GM12874 (cell line): ENCODE measurements around the gene NFIA.

Experiments
- CTCF ChIP-seq: IDR thresholded peaks from 2 replicates; pipeline ENCODE4 v1.5.1; 2011; ENCODE audit warnings: low read depth, mild to moderate bottlenecking, control low read depth, low read length, moderate library complexity; ENCODE audit not compliant: insufficient read depth

NFIA gene

DNA sequence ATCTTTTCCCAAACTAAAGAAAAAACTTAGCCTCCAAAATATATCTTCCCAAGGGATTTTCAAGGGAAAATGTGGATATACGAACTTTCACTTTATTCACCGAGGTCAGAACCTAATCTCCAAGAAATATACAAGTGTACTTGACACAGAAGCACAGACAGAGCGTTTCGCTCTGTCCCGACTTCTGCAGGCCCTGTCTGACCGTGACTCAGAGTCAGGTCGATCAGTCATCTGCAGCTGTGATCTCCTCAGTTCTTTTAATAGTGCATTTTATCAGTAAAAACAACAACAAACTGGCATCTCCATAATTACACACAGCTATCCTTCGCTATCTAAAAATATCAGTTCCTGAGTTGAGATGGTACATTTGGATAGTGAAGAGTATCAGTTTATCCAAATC is 416.0 kb downstream of the NFIA start:
- no peak for TF ChIP-seq CTCF

DNA sequence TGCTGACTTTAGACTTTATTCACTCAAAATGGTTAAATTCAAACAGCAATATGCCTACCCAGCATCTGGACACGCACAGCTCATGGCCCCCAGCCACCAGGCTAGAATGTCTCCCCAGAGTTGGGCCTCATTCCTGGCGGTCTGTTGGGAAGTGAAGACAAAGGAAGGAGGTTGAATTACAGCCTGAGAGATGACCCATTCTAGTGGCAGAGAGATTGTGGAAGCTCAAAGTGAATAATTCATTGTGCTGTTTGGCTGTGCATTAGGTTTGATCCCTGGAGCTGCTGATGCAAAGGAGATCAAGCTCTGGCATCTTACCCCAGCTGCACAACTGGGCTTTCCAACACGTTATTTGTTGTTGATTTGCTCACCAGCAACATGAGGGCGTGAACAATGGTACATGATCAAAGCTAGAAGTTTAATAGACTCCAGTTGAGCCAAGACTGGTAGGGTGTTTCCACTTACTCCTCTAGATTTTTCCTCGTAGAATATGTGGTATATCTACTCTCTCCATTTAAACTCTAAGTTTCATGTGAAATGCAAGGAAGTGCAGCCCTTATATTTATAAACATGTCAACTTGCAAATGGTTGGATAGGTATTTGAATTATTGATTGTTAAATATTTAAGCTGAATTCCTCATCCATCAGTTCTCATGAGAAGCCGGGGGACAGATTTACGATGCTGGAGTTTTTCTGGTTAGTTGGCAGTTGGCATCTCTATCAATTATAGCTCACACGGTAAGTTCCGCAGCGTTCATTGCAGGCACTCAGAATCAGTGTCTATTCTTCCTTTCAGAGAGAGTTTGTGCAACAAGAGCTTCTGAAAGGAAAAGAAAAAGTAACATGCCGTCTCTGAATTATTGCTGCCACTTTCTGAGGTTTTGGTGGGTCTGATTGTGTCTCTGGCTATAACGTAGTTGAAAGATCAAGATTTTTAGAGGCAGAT is 419.9 kb downstream of the NFIA start:
- no peak for TF ChIP-seq CTCF

DNA sequence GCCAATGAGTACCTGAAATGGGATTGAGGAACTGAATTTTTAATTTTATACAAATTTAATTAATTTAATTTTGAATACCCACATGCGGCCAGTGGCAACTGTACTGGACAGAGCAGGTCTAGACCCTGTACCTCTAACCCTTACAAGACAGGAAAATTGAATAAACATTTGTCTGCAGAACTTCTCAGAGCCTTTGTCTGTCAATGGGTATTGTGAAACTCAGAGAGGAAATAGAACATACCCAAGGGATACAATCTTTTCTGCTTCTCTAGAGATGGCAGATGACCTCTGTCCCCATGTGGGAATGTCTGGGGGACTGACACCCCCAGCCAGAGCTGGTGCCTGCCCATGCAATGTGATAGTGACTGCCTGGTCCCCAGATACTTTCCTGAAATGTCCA is 421.9 kb downstream of the NFIA start:
- no peak for TF ChIP-seq CTCF

- no peak for TF ChIP-seq CTCF
Measured at GRCh38 chr1:61504852-61505390, 422.6 kb downstream of the NFIA start.

DNA sequence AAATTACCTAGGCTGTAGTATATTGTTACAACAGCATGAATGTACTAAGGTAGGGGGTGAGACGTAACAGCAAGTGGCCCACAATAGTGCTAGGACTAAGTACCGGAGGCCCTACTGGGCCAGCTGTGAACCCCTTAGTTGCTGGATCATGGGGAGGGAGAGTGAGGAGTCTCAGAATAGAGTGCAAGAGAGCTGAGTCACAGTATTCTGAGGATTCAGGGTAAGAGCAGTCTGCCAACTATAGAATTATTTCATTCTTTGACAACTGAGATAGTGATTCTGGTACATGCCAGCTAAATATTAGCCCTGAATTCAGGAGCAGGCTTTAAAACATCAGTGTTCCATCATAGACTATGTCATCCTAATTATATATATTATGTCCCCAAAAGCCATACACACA is 423.9 kb downstream of the NFIA start:
- TF ChIP-seq CTCF: no peak

DNA sequence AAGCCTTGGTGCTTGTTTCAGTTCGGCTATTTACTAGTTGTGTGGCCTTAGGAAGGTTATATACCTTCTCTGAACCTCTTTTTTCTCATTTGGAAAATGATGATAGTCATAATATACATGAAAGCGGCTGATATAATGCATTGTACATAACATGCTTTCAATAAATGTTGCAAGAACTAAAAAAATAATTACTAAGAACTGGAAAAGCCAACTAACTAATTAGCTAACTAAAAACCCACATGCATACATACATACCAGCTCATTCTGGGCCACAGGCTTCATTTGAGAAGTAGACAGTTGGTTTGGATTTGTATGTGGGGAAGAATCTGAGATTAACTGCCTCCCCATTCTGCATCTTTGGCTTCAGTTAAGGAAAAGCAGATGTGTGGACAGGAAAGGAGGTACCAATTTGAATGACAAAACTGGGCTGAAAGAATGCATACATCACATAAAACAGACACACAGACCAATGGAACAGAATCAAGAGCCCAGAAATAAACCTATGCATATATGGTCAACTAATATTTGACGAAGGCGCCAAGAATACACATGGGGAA is 424.7 kb downstream of the NFIA start:
- no peak for TF ChIP-seq CTCF
